ENCODE data around the gene TTC7B.

The TTC7B gene

GRCh38 chr14:90740946-90741681 lies 75.1 kb downstream of the TTC7B start:
- no peak for DNase-seq (ENCODE audit: low spot score)

- no peak for DNase-seq (ENCODE audit: low spot score)
Measured at GRCh38 chr14:90740081-90740480, 76.1 kb downstream of the TTC7B start.

- no peak for DNase-seq (ENCODE audit: low spot score)
Measured at GRCh38 chr14:90739318-90740068, 76.7 kb downstream of the TTC7B start.

GRCh38 chr14:90733139-90733808 lies 83.0 kb downstream of the TTC7B start:
- DNase-seq (ENCODE audit: low spot score): no peak

- DNase-seq (ENCODE audit: low spot score): no peak
Measured at GRCh38 chr14:90732718-90733117, 83.5 kb downstream of the TTC7B start.

- no peak for DNase-seq (ENCODE audit: low spot score)
Measured at GRCh38 chr14:90732139-90732538, 84.1 kb downstream of the TTC7B start.

- DNase-seq (ENCODE audit: low spot score): no peak
Measured at GRCh38 chr14:90731487-90731886, 84.7 kb downstream of the TTC7B start.

GRCh38 chr14:90730206-90730766 lies 85.9 kb downstream of the TTC7B start:
- DNase-seq (ENCODE audit: low spot score): no peak

GRCh38 chr14:90728951-90729350 lies 87.3 kb downstream of the TTC7B start:
- DNase-seq (ENCODE audit: low spot score): no peak

- no peak for DNase-seq (ENCODE audit: low spot score)
Measured at GRCh38 chr14:90727082-90727481, 89.1 kb downstream of the TTC7B start.

- DNase-seq (ENCODE audit: low spot score): peak; percentile 67
Measured at GRCh38 chr14:90726656-90727055, 89.6 kb downstream of the TTC7B start.

- no peak for DNase-seq (ENCODE audit: low spot score)
Measured at GRCh38 chr14:90724866-90725265, 91.4 kb downstream of the TTC7B start.

- no peak for DNase-seq (ENCODE audit: low spot score)
Measured at GRCh38 chr14:90722590-90722989, 93.6 kb downstream of the TTC7B start.

- no peak for DNase-seq (ENCODE audit: low spot score)
Measured at GRCh38 chr14:90721619-90722305, 94.5 kb downstream of the TTC7B start.

- no peak for DNase-seq (ENCODE audit: low spot score)
Measured at GRCh38 chr14:90720832-90721231, 95.4 kb downstream of the TTC7B start.

GRCh38 chr14:90720336-90720735 lies 95.9 kb downstream of the TTC7B start:
- DNase-seq (ENCODE audit: low spot score): no peak

- peak; percentile 73 for DNase-seq (ENCODE audit: low spot score)
Measured at GRCh38 chr14:90717916-90718315, 98.3 kb downstream of the TTC7B start.

GRCh38 chr14:90715993-90716392 lies 100.2 kb downstream of the TTC7B start:
- no peak for DNase-seq (ENCODE audit: low spot score)

- no peak for DNase-seq (ENCODE audit: low spot score)
Measured at GRCh38 chr14:90715495-90715894, 100.7 kb downstream of the TTC7B start.

- DNase-seq (ENCODE audit: low spot score): peak; percentile 45
Measured at GRCh38 chr14:90714811-90715210, 101.4 kb downstream of the TTC7B start.

GRCh38 chr14:90704738-90705392 lies 111.4 kb downstream of the TTC7B start:
- no peak for DNase-seq (ENCODE audit: low spot score)

All from GM03348 (cell line).